GM19467 (cell line): ENCODE results near the gene KCNAB3.

Experiments
- ATAC-seq: cut with Tn5 transposase; IDR thresholded peaks from one replicate; pipeline ENCODE4 v1.9.1; 2021; ENCODE audit warnings: mild to moderate bottlenecking, moderate library complexity; ENCODE audit not compliant: unreplicated experiment

Gene KCNAB3

DNA sequence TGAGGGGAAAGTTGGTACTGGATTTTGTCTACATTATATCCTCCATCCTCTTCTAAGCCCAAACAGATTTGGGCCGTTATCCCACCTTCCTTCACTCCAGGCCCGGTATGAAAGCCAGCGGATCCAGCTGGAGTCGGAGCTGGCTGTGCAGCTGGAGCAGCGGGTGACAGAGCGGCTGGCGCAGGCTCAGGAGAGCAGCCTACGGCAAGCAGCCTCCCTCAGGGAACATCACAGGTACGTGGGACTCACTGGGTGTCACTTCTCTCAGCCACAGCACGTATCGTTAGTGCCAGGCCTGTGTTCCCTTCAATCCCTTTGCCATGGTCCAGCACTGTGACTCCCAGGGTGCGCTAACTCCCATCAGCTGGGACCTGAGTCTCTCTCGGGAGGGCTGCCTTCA, 13.6 kb upstream of the KCNAB3 start:
- no peak for ATAC-seq

DNA sequence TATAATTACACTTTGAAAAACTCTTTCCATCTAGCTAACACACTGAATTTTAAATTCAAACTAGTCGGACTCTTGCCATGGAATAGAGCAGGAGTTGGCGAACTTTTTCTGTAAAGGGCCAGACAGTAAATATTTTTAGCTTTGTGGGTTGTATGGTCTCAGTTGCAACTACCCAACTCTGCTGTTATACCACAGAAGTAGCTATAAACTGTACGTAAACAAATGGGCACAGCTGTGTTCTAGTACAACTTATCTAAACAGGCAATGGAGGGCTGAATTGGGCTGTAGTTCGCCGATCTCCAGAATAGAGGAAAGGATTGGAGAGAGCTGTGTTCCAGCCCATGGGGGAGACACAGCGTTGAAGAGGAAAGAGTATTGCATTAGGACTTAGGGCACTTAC, 11.1 kb upstream of the KCNAB3 start:
- no peak for ATAC-seq

DNA sequence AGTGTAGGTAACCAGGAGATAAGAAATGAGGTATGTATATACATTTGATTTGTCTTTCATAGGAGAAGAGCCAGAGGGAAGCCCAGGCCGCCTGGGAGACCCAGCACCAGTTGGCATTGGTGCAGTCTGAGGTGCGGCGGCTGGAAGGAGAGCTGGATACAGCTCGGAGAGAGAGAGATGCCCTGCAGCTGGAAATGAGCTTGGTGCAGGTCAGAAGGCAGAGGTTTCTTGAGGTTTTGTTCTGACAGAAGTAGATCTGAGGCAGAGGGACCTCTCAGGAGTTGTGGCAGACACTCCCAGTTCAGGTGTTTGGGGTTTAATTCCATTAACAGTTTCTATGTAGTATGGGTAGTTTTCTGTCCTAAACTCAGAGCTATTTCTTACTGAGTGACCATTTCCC, 10.4 kb upstream of the KCNAB3 start:
- ATAC-seq = no peak

DNA sequence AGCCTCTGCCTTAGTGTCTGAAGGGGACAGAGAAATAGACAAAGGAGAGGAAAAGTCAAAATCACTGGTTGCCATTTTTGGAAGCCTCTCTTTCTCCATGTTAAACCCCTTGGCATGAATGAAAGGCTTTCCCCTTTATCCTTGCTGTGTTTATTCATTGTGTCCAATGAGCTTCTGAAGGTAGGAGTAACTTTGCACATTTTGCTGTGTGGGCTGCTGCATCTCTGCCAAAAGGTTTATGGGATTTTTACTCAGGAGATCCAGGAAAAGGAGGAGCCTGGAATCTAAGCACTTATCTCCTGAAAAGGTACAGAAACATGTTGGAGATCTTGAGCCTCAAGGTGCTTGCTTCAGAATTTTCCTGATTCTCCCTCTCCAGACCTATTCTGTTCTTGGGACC, 6.2 kb upstream of the KCNAB3 start:
- no peak for ATAC-seq

DNA sequence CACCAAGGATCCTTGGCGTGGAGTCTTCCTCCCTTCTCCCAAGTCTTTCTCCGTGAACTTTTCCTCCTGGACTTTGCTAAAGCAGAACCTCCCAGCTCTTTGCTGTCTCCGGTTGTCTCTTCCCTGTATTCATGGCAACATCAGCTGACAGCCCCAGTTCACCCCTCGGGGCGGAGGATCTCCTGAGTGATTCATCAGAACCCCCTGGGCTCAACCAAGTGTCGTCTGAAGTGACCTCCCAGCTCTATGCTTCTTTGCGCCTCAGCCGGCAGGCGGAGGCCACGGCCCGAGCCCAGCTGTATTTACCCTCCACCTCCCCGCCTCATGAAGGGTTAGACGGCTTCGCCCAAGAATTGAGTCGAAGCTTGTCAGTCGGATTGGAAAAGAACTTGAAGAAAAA, 3.3 kb upstream of the KCNAB3 start:
- ATAC-seq = no peak

DNA sequence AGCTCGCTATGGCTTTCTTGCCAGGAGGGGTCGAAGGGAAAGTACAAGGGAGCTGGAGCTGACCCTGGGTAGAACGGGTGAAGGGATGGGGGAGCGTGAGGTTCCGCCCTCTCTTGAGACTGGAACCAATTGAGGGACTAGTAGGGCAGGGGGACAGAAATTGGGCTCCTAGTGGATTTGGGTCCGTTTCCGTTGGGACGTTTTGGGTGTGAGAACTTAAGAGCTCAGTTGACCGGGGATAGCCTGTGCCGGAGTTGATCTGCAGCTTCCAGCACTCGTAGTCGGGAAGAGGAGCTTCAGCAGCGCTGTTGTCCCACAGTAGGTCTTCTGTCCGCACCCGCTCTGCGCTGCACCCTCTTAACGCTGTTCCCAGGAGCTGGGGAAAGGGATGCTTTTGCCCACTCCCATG, 2.8 kb upstream of the KCNAB3 start:
- ATAC-seq = no peak

DNA sequence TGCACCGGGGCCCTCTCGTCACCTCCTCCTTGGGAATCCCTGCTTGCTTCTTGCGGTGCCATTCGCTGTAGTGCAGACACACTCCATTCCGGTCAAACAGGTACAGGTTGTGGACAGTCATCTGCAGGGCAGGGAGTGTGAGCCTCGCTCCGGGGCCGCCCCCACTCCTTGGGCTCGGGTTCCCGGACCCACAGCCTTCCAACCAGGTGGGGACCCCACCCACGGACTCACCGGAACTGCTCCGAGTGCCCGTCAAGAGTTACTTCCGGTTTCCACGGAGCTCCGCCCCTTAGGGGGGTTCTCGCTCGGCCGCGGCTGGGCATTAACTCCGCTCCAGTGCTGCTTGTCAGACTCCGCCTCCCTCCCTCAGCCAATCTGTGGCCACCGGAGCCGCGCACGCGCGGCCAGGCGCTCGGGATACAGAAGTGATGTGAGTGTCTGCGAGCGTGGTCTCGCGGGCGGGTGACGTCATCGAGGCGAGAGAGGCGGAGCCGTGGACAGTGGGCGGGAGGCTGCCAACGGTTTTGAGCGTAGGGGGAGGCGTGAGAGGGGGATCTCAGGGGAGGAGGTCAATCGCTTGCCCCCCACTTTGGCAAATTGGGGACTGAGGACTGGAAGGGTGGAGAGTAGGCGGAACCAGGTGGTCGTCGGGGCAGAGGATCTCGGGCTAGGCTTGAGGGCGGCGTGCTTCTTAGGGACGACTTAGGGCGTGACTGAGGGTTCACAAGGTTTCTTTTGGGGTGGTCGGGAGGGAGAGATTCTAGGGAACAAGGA, 2.2 kb upstream of the KCNAB3 start, which contains the start of the genes CNTROB and TRAPPC1:
CNTROB (plus strand) TSS at position 498 of the 774 bp plus-strand sequence. CDS start 874 bp downstream, outside the sequence.
TRAPPC1 (minus strand) TSS at position 238 of the 774 bp plus-strand sequence; CDS start at position 121, 117 bp downstream.
- peak; percentile 81 for ATAC-seq

DNA sequence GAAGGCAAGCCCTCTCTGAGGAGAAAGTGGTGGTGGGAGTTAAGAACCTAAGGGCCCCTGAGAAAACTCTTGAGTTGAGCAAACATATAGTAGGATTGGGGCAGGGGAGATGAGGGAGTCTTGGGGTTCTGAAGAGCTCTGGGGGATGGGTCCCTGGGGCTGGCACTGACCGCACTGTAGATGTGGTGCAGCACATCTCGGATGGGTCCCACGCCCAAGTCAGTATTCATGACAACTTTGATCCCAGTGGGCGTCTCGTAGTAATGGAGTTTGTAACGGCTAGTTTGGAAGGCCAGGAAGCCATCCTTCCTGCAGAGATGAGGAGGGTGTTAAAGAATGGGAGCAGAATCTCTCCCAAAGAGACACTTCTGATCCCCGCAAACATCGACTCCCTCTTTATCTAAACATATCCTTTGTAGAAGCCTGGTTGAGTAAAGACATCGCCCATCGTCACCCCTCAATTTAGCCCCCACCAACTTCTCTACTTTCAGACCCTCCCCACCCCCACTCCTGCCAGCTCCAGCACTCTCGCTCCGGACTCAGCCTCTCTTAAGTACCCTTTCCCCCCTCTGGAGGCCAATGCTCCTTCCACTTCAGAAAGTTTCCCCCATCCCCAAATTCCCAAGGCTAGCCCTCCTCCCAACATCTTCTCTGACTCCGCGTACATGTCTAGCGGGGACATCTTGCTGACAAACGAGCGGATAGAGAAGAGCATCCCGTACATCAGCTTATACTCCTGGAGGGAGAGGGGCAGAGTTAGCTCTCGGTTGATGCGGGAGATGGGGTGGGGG, 1.4 kb upstream of the KCNAB3 start:
- ATAC-seq = no peak

DNA sequence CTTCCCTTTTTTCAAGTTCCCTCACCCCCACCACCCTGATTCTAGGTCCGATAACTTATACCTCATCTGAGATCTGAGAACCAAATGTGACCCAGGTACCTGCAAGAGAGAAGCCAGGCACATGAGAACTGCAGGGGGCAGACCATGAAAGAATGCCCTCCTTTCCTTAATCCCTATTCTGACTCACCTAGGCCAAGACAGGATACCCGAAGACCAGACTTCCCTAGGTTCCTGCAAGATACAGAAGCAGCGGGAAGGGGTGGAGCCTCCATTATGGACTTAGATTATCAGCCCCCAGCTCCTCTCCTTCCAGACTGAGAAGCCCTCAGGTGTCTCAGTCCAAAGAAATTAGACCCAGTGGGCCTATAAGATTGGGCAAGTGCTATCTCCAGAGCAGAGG, 2.1 kb downstream of the KCNAB3 start:
- ATAC-seq = no peak

DNA sequence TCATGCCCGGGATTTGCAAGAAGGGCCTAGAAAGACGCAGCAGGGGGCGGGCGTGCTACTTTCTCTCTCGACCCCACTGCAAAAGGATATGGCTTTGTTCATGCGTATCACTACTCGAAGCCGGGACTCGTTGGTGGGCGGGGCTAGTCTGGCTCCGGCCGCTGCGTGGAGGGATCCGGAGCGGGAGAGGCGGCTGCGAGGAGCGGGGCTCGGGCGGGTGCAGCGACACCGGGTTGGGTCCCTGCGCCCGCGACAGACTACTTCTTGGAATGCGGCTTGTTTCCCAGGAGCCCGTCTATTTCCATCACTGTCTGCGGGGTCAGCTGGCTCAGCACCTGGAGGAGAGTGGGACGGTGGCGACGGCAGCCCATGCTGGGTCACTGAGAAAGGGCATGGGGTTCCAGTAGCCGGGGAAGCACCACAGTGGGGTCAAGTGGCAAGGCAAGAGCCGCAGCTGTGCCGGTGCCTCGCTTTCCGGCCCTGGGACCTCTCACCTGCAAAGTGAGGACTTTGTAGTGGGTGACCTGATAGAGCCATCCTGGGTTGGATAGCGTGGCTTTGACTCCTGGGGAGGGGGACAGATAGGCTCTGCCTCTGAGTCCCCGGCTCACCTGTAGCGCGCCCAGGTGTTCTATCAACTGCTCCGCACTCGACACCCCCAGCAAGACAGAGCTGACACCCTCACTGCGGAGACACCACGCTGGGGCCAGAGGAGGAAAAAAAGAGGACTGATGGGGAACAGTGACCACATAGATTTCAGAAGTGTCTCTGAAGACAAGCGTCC, 6.6 kb downstream of the KCNAB3 start:
- ATAC-seq = no peak

DNA sequence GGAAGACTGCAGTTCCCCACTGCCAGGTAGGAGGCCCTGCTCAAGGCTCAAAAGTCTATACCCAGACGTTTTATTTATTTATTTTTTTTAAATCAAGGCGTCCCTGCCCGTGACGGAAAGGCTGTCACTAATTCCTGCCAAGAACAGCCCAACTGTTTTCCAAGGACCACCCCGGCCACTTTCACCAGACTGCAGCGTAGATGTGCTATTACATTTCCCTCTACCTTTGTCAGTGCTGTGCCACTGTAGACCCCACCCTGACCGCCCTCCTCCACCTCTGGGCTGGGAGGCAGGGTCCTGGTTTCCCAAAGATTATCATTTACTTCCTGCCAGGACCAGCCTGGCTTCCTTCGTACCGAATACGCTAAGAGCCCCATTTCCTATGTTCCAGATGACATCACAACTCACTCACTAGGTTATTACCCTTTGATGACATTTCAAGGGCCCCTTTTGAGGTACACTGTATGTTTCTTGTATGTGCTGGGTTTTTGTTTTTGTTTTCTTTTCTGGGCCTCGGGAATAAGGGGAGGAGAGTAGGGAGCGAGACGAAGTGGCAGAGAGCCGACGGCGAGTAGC, 7.3 kb downstream of the KCNAB3 start:
- no peak for ATAC-seq

DNA sequence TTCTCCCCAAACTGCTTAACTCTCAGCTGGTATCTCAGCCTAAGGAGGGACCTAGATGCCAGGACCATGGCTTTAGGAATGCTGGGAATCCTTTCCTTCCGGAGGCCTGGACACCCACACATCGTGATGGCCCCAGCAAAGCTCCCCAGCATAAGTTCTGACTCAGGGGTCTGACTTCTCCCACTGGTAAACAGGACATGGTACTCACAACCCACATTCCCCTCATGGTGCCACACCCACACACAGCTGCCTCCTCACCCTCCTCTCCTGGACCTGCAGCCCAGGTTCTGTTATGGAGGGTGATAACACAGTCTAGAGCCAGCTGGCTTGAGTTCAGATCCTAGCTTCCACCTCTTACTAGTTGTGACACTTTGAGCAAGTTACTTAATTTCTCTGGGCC, 12.8 kb downstream of the KCNAB3 start:
- ATAC-seq = no peak

DNA sequence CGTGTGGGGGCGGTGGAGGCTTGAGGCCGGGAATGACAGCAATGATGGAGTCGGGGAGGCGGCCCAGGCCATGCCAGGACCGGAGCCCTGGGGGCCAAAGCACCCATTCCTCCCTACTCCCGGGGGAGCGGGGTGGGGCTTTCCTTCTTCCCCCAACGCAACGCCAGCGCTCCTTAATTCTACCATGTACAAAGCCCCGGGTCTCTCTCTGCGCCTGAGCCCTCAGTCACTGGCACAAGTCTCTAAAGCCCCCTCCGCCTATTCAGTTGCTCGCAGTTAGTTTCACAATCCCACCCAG, 13.3 kb downstream of the KCNAB3 start:
- no peak for ATAC-seq

DNA sequence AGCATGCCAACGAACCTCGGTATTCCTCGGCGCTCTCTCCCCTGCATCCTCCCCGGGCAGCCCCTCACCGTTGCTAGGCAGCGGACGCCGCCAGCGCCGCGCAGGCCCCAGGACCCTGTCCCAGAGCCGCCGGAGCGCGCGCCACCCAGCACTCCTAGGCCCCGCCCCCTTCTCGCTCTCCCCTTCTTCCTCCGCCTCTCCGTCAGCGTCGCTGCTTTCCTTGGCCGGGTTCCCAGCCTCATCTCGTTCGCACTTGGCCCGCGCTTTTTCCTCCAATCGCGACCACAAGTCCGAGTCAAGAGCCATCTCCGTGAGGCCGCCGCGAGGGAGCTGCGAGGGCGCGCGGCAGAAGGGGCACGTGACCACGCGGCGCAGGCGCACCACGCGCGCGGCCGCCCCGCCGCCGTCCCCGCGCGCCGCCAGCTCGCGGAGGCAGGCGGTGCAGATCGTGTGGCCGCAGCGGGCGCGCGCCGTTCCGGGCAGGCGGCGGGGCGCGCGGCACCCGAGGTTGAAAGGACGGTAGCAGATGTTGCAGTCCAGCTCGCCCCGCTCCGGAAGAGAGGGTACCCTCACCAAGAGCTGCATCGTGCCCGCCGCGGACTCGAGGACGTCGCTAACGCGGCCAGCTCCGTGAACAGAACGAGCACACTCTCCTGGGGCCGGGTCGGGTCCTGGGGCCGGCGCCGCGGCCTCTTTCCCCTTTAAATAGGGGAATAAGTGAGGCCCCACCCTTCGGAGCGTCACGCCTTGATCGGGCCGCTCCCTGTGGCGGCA, 13.9 kb downstream of the KCNAB3 start, which contains the start of gene RNF227:
RNF227 (minus strand) TSS at position 679 of the 774 bp plus-strand sequence; CDS start at position 585, 94 bp downstream.
- ATAC-seq = peak; percentile 70

DNA sequence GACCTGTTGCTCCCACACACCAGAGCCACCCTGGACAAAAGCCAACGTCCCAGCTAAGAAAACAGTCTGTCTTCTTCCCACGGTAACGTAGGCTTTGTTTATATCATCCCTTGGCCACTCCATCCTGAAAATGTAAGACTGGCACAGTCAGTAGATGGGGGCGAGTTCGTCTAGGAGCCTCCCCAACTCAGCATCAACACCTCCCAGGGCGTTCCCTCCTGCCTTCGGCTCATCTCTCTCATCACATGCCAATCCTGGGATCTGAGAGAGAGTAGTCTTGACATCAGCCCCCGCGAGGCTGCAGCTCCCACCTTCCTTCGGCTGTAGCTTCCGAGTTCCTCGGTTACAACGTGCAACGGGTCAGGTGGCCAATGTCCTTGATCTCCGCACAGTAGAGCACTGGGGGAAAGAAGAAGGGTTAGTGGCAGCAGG, 14.5 kb downstream of the KCNAB3 start:
- ATAC-seq = peak; percentile 12

DNA sequence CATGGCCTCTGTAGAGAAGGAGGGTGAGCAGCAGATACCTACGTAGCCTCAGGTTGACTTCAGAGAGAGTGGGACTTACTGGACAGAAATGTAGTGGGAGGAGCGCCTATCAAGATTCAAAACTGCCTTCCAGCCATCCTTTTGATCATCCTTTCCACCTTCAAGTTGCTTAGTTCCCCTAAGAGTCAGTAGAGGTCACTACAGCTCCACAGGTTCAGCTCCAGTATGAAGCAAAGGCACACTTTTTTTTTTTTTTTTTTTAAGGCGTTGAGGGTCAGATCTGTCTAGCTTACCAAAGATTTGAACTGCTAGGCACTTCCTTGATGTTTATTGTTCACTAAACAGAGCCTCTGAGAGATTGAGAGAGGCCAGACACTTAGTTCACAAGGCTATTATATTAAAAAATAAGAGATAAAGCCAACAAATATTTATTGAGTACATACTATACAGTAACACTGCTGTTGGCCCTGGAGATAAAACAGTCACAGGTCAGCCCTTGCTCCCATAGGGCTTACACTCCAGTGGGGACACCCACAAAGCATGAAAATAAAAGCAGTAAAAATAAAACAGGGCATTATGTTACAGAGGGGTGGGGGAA, 16.6 kb downstream of the KCNAB3 start:
- no peak for ATAC-seq

DNA sequence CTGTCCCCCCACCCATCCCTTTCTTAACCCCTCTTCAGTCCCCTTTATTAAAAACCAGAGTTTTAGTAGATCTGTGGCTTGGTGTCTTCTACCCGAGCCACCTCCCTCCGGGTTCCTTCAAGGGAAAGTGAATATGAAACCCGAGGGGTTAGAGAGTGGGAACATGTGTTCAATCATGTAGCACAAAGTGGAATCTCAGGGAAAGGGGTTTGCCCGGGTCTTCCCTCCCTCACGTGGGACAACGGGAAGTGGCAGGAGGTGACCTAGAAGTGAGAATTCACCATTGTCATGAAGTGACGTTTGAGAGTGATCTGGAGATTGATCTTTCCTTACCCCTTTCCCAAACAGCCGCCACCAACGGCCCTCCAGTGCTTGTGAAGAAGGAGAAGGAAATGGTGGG, 18.5 kb downstream of the KCNAB3 start:
- no peak for ATAC-seq

DNA sequence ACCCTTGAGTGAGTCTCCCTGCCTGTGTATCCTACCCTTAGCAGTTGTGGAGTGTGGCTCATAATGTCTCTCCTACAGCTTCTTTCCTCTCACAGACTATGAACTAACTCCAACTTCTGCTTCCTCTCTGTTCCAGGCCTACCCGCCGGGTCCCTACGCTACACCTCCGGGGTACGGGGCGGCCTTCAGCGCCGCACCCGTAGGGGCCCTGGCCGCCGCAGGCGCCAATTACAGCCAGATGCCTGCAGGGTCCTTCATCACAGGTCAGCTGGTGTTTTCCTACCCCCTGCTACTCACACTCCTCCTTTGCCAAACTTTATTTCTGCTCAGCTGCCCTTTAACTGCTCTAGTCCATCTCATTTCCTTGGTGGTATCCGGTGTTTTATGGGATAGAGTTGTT, 18.9 kb downstream of the KCNAB3 start:
- ATAC-seq = no peak

DNA sequence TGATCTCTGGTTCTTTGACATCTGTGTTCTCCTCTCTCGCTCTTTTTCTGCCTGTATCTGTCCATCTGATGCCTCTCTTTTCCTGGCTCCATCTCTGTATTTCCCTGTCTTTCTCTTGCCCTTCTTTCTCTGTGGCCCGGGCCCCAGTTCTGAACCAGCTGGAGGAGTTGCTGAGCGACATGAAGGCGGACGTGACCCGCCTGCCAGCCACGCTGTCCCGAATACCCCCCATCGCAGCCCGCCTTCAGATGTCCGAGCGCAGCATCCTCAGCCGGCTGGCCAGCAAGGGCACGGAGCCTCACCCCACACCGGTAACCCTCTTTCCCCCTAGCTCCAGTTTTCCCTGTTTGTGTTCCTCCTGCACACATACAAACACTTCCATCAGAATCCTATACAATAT, 19.4 kb downstream of the KCNAB3 start:
- ATAC-seq = no peak

DNA sequence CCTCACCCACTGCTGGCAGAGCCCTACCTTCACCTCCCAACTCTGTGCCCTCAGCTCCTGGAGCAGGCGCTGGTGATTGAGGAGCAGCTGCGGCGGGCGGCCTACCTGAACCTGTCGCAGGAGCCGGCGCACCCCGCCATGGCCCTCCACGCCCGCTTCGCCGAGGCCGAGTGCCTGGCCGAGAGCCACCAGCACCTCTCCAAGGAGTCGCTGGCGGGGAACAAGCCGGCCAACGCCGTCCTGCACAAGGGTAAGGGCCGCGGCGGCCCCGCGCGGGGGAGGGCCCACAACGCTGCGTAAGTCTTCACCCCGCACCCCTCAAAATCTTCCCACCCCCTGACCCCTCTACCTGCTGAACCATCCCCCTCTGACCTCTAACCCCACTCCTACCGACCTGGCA, 20.6 kb downstream of the KCNAB3 start:
- no peak for ATAC-seq
